HepG2 (cell line): ENCODE measurements around the gene CD320. TPM values are rescaled to one million over a fixed set of nuclear protein-coding genes. Genes with fewer than 3 reads are reported as not detected.
A peak's percentile ranks its signal among the peaks of the same experiment; 100 is the strongest.

ENCODE experiments used
- AHR ChIP-seq: IDR thresholded peaks from 2 replicates; pipeline ENCODE4 v1.6.1; 2018; ENCODE audit warnings: missing genetic modification reagents, missing compliant biosample characterization
- CC2D1A ChIP-seq: sonication (generic); formaldehyde crosslinking; IDR thresholded peaks from 2 replicates; pipeline ENCODE4 v1.8.1; 2023; ENCODE audit warnings: mild to moderate bottlenecking, missing genetic modification reagents
- CEBPB ChIP-seq: IDR thresholded peaks from 2 replicates; pipeline ENCODE4 v1.6.1; 2011; ENCODE audit warnings: low read depth, low read length, improper control_type of control experiment, borderline replicate concordance
- CHD4 ChIP-seq: fragments of 200-600 bp; sonication (generic); IDR thresholded peaks from 2 replicates; pipeline ENCODE4 v1.7.0; 2017; ENCODE audit warnings: mild to moderate bottlenecking, low read length, borderline replicate concordance
- NAIF1 ChIP-seq: sonication (generic); formaldehyde crosslinking; IDR thresholded peaks from 2 replicates; pipeline ENCODE4 v1.5.0; 2020; ENCODE audit warnings: mild to moderate bottlenecking, missing genetic modification reagents, borderline replicate concordance
- NCOA5 ChIP-seq: sonication (generic); formaldehyde crosslinking; IDR thresholded peaks from 2 replicates; pipeline ENCODE4 v1.4.0; 2020; ENCODE audit warnings: missing genetic modification reagents
- NFYB ChIP-seq: sonication (generic); formaldehyde crosslinking; IDR thresholded peaks from 2 replicates; pipeline ENCODE4 v1.4.0; 2020; ENCODE audit warnings: missing genetic modification reagents
- RAD21 ChIP-seq: fragments of 450-650 bp; formaldehyde crosslinking; IDR thresholded peaks from 2 replicates; pipeline ENCODE4 v1.5.0; 2020; ENCODE audit warnings: mild to moderate bottlenecking
- RFX1 ChIP-seq: fragments of 450-650 bp; IDR thresholded peaks from 2 replicates; pipeline ENCODE4 v1.6.1; 2017
- SKI ChIP-seq: fragments of 450-650 bp; IDR thresholded peaks from one replicate; pipeline ENCODE4 v1.6.1; 2018; ENCODE audit warnings: mild to moderate bottlenecking; ENCODE audit not compliant: partially characterized antibody
- SMARCE1 ChIP-seq: fragments of 450-650 bp; IDR thresholded peaks from 2 replicates; pipeline ENCODE4 v1.6.1; 2017; ENCODE audit warnings: borderline replicate concordance
- SRSF4 ChIP-seq: fragments of 200-400 bp; formaldehyde crosslinking; IDR thresholded peaks from one replicate; pipeline ENCODE4 v1.6.1; 2018; ENCODE audit warnings: mild to moderate bottlenecking, low read depth, low read length, moderate library complexity; ENCODE audit not compliant: poor library complexity, severe bottlenecking
- ZNF296 ChIP-seq: sonication (generic); formaldehyde crosslinking; conservative IDR thresholded peaks from 2 replicates; pipeline ENCODE4 v1.5.0; 2020; ENCODE audit warnings: mild to moderate bottlenecking, missing genetic modification reagents
- ZNF350 ChIP-seq: sonication (generic); formaldehyde crosslinking; IDR thresholded peaks from 2 replicates; pipeline ENCODE4 v1.4.0; 2020; ENCODE audit warnings: mild to moderate bottlenecking, low read depth, missing genetic modification reagents, borderline replicate concordance
- ZNF354B ChIP-seq: sonication (generic); formaldehyde crosslinking; IDR thresholded peaks from 2 replicates; pipeline ENCODE4 v1.8.0; 2022; ENCODE audit warnings: mild to moderate bottlenecking, missing genetic modification reagents
- ZNF383 ChIP-seq: sonication (generic); formaldehyde crosslinking; IDR thresholded peaks from 2 replicates; pipeline ENCODE4 v1.4.0; 2020; ENCODE audit warnings: missing genetic modification reagents, mild to moderate bottlenecking, borderline replicate concordance
- ZNF510 ChIP-seq: sonication (generic); formaldehyde crosslinking; IDR thresholded peaks from 2 replicates; pipeline ENCODE4 v1.4.0; 2020; ENCODE audit warnings: low read depth, mild to moderate bottlenecking, missing genetic modification reagents
- ZNF737 ChIP-seq: sonication (generic); formaldehyde crosslinking; IDR thresholded peaks from 2 replicates; pipeline ENCODE4 v1.5.0; 2020; ENCODE audit warnings: missing genetic modification reagents, mild to moderate bottlenecking, borderline replicate concordance
- ZNF746 ChIP-seq: sonication (generic); formaldehyde crosslinking; IDR thresholded peaks from 2 replicates; pipeline ENCODE4 v1.8.0; 2022; ENCODE audit warnings: mild to moderate bottlenecking, missing genetic modification reagents
- ZNF776 ChIP-seq: sonication (generic); formaldehyde crosslinking; IDR thresholded peaks from 2 replicates; pipeline ENCODE4 v1.4.0; 2020; ENCODE audit warnings: mild to moderate bottlenecking, missing genetic modification reagents
- polyA plus RNA-seq, 8 experiments: library from polyadenylated mRNA; depleted of rRNA in 3 of 8; stranded (reverse) in 7 of 8; unstranded in 1 of 8; fragments of >200 nt; fragmentation: Illumina TruSeq in 4 of 8; extraction: Trizol in 4 of 8; gene quantifications; 2 replicates each; pipeline versions ENCODE4 v1.2.1 to v1.2.3, GENCODE V29; 2011 to 2016; ENCODE audit warnings: low read depth in 4 of 8, missing spikeins in 1 of 8, mixed read lengths in 1 of 8; ENCODE audit not compliant: insufficient read depth in 1 of 8
- total RNA-seq, 5 experiments: library from RNA; depleted of rRNA; stranded (reverse); fragments of >200 nt; fragmentation: Illumina TruSeq; extraction: Trizol; gene quantifications; 2 replicates each; pipeline ENCODE4 v1.2.3, GENCODE V29; 2016; ENCODE audit warnings: low read depth in 1 of 5
- TF ChIP-seq, protein P1 (sequence below): sonication (generic); formaldehyde crosslinking; IDR thresholded peaks from 2 replicates; pipeline ENCODE4 v1.5.1; 2020; ENCODE audit warnings: mild to moderate bottlenecking, missing genetic modification reagents, moderate library complexity
- TF ChIP-seq, protein P2 (sequence below): sonication (generic); formaldehyde crosslinking; conservative IDR thresholded peaks from 2 replicates; pipeline ENCODE4 v1.8.0; 2022; ENCODE audit warnings: mild to moderate bottlenecking, moderate library complexity, missing genetic modification reagents
- TF ChIP-seq, protein P3 (sequence below): sonication (generic); formaldehyde crosslinking; IDR thresholded peaks from 2 replicates; pipeline ENCODE4 v1.5.0; 2020; ENCODE audit warnings: mild to moderate bottlenecking, low read depth, missing genetic modification reagents, borderline replicate concordance
- TF ChIP-seq, protein P4 (sequence below): sonication (generic); formaldehyde crosslinking; conservative IDR thresholded peaks from 2 replicates; pipeline ENCODE4 v1.5.0; 2020; ENCODE audit warnings: missing genetic modification reagents

Gene CD320
- total and polyA plus RNA-seq, 2 of the 13 experiments (the other 11 are each of a cell fraction or from before 2014, with no cell fraction given): 83.1 to 99.9 TPM

DNA sequence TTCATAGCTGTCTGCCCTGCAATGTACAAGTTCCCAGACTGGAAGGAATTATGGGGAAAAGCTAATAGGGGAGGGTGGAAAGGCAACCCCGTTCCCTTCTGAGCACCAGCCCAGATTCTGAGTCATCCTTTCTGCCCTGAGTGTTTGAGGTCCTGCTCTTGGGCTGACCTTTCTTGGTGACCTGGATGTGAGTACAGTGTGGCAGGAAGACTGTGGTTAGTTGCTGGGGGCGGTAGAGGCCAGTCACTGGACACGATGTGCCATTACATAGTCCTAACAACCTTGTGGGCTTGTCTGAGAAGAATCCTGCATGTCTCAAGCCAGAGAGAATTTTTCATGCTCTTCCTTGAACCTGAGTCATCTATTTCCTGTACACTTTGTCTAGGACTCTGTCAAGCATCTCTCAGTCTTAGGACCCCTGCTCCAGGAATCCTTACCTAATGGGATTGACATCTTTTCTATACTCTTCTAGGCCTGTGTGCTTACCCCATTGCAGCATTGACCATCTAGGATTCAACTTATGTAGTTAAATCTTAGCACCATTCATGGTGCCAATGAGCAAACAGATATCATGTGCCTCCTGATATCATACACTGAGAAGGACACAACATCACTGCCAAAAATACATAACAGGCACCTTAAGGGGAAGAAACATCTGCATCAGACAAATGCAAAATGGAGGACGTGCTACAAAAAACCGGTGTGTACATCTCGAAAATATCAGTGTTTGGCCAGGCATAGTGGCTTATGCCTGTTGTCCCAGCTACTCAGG lies 47.7 kb upstream of the CD320 start (continued):
- TF ChIP-seq, protein P1, sequence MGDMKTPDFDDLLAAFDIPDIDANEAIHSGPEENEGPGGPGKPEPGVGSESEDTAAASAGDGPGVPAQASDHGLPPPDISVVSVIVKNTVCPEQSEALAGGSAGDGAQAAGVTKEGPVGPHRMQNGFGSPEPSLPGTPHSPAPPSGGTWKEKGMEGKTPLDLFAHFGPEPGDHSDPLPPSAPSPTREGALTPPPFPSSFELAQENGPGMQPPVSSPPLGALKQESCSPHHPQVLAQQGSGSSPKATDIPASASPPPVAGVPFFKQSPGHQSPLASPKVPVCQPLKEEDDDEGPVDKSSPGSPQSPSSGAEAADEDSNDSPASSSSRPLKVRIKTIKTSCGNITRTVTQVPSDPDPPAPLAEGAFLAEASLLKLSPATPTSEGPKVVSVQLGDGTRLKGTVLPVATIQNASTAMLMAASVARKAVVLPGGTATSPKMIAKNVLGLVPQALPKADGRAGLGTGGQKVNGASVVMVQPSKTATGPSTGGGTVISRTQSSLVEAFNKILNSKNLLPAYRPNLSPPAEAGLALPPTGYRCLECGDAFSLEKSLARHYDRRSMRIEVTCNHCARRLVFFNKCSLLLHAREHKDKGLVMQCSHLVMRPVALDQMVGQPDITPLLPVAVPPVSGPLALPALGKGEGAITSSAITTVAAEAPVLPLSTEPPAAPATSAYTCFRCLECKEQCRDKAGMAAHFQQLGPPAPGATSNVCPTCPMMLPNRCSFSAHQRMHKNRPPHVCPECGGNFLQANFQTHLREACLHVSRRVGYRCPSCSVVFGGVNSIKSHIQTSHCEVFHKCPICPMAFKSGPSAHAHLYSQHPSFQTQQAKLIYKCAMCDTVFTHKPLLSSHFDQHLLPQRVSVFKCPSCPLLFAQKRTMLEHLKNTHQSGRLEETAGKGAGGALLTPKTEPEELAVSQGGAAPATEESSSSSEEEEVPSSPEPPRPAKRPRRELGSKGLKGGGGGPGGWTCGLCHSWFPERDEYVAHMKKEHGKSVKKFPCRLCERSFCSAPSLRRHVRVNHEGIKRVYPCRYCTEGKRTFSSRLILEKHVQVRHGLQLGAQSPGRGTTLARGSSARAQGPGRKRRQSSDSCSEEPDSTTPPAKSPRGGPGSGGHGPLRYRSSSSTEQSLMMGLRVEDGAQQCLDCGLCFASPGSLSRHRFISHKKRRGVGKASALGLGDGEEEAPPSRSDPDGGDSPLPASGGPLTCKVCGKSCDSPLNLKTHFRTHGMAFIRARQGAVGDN: no peak
- TF ChIP-seq, protein P2, sequence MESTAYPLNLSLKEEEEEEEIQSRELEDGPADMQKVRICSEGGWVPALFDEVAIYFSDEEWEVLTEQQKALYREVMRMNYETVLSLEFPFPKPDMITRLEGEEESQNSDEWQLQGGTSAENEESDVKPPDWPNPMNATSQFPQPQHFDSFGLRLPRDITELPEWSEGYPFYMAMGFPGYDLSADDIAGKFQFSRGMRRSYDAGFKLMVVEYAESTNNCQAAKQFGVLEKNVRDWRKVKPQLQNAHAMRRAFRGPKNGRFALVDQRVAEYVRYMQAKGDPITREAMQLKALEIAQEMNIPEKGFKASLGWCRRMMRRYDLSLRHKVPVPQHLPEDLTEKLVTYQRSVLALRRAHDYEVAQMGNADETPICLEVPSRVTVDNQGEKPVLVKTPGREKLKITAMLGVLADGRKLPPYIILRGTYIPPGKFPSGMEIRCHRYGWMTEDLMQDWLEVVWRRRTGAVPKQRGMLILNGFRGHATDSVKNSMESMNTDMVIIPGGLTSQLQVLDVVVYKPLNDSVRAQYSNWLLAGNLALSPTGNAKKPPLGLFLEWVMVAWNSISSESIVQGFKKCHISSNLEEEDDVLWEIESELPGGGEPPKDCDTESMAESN: no peak
- TF ChIP-seq ZNF746 (CRISPR knock-in tag) (no peak), ZNF737 (CRISPR knock-in tag) (no peak), ZNF354B (CRISPR knock-in tag) (no peak), RFX1 (no peak), SKI (peak; percentile 74), CC2D1A (CRISPR knock-in tag) (no peak), CHD4 (no peak), CEBPB (no peak), ZNF350 (CRISPR knock-in tag) (no peak), ZNF296 (CRISPR knock-in tag) (no peak), ZNF383 (CRISPR knock-in tag) (no peak), AHR (CRISPR knock-in tag) (no peak), ZNF510 (no peak), NCOA5 (no peak), SMARCE1 (no peak), RAD21 (no peak), SRSF4 (no peak), NAIF1 (CRISPR knock-in tag) (no peak), NFYB (CRISPR knock-in tag) (no peak), ZNF776 (no peak)
- TF ChIP-seq, protein P3, sequence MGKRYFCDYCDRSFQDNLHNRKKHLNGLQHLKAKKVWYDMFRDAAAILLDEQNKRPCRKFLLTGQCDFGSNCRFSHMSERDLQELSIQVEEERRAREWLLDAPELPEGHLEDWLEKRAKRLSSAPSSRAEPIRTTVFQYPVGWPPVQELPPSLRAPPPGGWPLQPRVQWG (CRISPR knock-in tag): no peak
- TF ChIP-seq, protein P4, sequence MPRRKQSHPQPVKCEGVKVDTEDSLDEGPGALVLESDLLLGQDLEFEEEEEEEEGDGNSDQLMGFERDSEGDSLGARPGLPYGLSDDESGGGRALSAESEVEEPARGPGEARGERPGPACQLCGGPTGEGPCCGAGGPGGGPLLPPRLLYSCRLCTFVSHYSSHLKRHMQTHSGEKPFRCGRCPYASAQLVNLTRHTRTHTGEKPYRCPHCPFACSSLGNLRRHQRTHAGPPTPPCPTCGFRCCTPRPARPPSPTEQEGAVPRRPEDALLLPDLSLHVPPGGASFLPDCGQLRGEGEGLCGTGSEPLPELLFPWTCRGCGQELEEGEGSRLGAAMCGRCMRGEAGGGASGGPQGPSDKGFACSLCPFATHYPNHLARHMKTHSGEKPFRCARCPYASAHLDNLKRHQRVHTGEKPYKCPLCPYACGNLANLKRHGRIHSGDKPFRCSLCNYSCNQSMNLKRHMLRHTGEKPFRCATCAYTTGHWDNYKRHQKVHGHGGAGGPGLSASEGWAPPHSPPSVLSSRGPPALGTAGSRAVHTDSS (CRISPR knock-in tag): no peak
